Embryonic facial prominence (tissue), 1 donor: ENCODE results near the gene CKB.

Experiments used
- DNase-seq: peaks from one replicate; pipeline ENCODE4 v3.0.0-alpha.2; 2016; ENCODE audit errors: extremely low spot score

The CKB gene

DNA sequence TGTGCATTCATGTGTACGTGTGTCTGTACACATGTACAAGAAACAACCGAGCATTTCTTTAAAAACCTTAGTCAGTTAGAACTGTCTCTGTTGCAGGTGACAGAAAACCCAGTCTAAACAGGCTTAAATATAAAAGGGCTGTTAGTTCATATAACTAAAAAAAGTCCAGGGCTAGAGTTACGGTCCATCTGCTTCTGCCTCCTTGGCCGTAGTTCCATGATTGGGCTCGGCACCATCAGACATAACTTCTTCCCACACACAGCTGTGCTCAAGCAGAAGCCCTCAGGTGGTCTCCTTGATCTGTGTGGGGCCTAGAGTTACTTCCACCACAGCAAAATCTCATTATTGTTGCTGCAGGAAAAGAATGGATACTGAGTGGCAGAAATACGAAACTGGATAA lies 34.6 kb downstream of the CKB start:
- DNase-seq = no peak

- no peak for DNase-seq
Observed at GRCh38 chr14:103485504-103485903, 37.1 kb downstream of the CKB start.

GRCh38 chr14:103483600-103483999 lies 39.0 kb downstream of the CKB start:
- no peak for DNase-seq

- DNase-seq = no peak
Observed at GRCh38 chr14:103480595-103480994, 42.0 kb downstream of the CKB start.

- no peak for DNase-seq
Observed at GRCh38 chr14:103476631-103477030, 46.0 kb downstream of the CKB start.

DNA sequence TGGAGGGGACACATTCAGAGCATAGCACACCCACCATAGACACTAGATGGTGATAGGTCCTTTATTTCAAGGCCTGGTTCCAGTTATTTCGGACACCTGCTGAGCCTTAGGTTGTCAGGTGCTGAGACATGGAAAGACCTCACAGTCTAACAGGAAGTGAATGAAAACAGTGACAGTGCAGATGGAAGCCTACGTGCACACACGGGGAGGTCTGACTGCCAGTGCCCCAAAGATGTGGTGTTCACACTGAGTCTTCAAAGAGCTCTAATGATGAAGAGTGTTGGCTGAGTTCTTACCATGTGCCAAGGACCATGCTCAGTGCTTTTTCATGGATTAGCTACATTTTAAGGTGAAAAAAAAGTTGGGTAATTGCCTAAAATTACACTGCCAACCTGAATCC lies 46.6 kb downstream of the CKB start:
- DNase-seq = no peak

DNA sequence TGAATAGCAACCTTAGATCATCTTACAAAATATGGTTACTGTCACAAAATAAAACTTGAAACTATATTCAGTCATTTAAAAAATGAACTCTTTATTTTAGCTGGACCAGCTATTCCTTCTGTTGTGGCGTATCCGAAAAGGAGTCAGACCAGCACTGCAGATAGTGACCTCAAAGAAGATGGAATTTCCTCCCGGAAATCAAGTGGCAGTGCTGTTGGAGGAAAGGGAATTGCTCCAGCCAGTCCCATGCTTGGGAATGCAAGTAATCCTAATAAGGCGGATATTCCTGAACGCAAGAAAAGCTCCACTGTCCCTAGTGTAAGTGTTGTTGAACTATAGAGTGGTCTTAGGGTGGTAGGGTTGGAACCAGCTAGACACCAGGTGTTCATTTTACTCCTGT lies 47.7 kb downstream of the CKB start:
- DNase-seq = no peak

- no peak for DNase-seq
Observed at GRCh38 chr14:103472939-103473338, 49.7 kb downstream of the CKB start.
